ENCODE results near the gene MAMDC4. TPM values are rescaled to one million over a fixed set of nuclear protein-coding genes. Genes with fewer than 3 reads are reported as not detected.

Gene MAMDC4
- total and polyA plus RNA-seq, 2 of the 13 experiments (the other 11 are each of a cell fraction or from before 2014, with no cell fraction given) = 6.0 to 6.8 TPM

DNA sequence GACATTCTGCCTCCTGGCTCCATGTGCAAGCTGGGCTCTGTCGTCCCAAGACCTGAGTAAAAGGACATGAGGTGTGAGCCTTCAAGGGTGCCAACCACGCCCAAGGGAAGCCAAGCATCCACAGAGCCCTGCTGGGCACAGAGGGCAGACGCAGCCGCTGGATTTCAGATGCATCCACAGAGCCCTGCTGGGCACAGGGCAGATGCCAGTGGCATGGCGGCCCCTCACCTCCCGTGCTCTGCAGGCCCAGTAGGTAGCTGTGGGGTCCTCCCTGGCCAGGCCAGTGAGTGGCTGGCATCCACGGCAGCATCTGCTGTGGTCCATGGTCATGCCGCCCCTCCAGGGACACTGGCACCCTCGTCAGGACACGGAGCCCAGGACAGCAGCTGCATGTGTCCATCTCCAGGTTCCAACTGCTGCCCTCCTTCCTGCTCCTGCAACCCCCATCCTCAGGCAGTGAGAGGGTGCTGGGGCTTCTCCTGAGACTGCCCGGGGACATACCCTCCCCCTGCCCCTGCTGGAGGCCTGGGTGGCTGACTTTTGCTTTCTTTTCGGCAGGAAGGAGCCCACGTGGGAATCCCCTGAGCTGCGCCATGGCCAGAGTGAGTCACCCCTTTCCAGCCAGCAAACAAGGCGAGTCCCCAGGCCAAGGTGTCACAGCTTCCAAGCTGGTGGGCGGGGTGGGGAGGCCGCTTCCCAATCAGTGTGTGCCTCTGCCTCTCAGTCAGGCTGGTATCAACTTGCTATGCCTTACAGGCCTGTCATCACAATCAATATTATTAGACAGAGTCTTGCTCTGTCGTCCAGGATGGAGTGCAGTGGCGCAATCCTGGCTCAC lies 30.2 kb downstream of the MAMDC4 start (continued):
- TF ChIP-seq, protein P1, sequence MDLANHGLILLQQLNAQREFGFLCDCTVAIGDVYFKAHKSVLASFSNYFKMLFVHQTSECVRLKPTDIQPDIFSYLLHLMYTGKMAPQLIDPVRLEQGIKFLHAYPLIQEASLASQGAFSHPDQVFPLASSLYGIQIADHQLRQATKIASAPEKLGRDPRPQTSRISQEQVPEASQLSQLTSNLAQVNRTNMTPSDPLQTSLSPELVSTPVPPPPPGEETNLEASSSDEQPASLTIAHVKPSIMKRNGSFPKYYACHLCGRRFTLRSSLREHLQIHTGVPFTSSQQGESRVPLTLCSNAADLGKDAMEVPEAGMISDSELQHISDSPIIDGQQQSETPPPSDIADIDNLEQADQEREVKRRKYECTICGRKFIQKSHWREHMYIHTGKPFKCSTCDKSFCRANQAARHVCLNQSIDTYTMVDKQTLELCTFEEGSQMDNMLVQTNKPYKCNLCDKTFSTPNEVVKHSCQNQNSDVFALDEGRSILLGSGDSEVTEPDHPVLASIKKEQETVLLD (CRISPR knock-in tag; IDR thresholded peaks at IDR 0.05; ENCODE audit: low read depth) = no peak
- TF ChIP-seq ZNF564 (CRISPR knock-in tag; IDR thresholded peaks at IDR 0.05) (peak; percentile 6; the same call in 1 of the 2 replicates), ZNF550 (CRISPR knock-in tag; IDR thresholded peaks at IDR 0.05; ENCODE audit: borderline replicate concordance) (no peak), RARG (CRISPR knock-in tag; IDR thresholded peaks at IDR 0.05; ENCODE audit: low read depth) (no peak), EP300 (IDR thresholded peaks at IDR 0.05; ENCODE audit: low read depth in 2 of 2, low read length in 2 of 2) (no peak), EP300 (CRISPR knock-in tag; IDR thresholded peaks at IDR 0.05; ENCODE audit: borderline replicate concordance) (peak; percentile 49; the same call in 1 of the 2 replicates), NR2F2 (IDR thresholded peaks at IDR 0.05; ENCODE audit: borderline replicate concordance, low read depth) (no peak), U2AF1 (optimal IDR thresholded peaks at IDR 0.05; ENCODE audit: low read depth, low read length) (no peak), MEIS1 (CRISPR knock-in tag; IDR thresholded peaks at IDR 0.05; ENCODE audit: borderline replicate concordance) (peak; percentile 94; the same call in 1 of the 2 replicates), SIX1 (CRISPR knock-in tag; IDR thresholded peaks at IDR 0.05; ENCODE audit: borderline replicate concordance) (peak; percentile 59; the same call in 1 of the 2 replicates), ZNF530 (CRISPR knock-in tag; IDR thresholded peaks at IDR 0.05; ENCODE audit: low read depth) (no peak), KDM2A (CRISPR knock-in tag; IDR thresholded peaks at IDR 0.05; ENCODE audit: borderline replicate concordance, low read depth) (peak; percentile 72; the same call in 1 of the 2 replicates), ZNF33B (CRISPR knock-in tag; IDR thresholded peaks at IDR 0.05) (no peak), BRCA1 (CRISPR knock-in tag; IDR thresholded peaks at IDR 0.05) (no peak), HMG20A (CRISPR knock-in tag; IDR thresholded peaks at IDR 0.05; ENCODE audit: borderline replicate concordance) (peak; percentile 58; the same call in 1 of the 2 replicates), ZNF670 (CRISPR knock-in tag; IDR thresholded peaks at IDR 0.05; ENCODE audit: borderline replicate concordance) (peak; percentile 96), ZIK1 (CRISPR knock-in tag; IDR thresholded peaks at IDR 0.05; ENCODE audit: borderline replicate concordance, low read depth) (no peak), ZNF326 (CRISPR knock-in tag; IDR thresholded peaks at IDR 0.05; ENCODE audit: borderline replicate concordance) (no peak), ONECUT2 (CRISPR knock-in tag; IDR thresholded peaks at IDR 0.05) (peak; percentile 95), ZNF44 (CRISPR knock-in tag; IDR thresholded peaks at IDR 0.05) (no peak), ARNTL (CRISPR knock-in tag; IDR thresholded peaks at IDR 0.05) (peak; percentile 74), ZNF563 (CRISPR knock-in tag; IDR thresholded peaks at IDR 0.05) (peak; percentile 4), ZNF3 (CRISPR knock-in tag; IDR thresholded peaks at IDR 0.05) (no peak), ZNF431 (CRISPR knock-in tag; IDR thresholded peaks at IDR 0.05; ENCODE audit: borderline replicate concordance, low read depth) (peak; percentile 6; the same call in 1 of the 2 replicates)
- TF ChIP-seq, protein P2, sequence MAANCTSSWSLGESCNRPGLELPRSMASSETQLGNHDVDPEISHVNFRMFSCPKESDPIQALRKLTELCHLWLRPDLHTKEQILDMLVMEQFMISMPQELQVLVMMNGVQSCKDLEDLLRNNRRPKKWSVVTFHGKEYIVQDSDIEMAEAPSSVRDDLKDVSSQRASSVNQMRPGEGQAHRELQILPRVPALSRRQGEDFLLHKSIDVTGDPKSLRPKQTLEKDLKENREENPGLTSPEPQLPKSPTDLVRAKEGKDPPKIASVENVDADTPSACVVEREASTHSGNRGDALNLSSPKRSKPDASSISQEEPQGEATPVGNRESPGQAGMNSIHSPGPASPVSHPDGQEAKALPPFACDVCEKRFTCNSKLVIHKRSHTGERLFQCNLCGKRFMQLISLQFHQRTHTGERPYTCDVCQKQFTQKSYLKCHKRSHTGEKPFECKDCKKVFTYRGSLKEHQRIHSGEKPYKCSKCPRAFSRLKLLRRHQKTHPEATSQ (CRISPR knock-in tag; IDR thresholded peaks at IDR 0.05; ENCODE audit: borderline replicate concordance) = no peak
- TF ChIP-seq, protein P3, sequence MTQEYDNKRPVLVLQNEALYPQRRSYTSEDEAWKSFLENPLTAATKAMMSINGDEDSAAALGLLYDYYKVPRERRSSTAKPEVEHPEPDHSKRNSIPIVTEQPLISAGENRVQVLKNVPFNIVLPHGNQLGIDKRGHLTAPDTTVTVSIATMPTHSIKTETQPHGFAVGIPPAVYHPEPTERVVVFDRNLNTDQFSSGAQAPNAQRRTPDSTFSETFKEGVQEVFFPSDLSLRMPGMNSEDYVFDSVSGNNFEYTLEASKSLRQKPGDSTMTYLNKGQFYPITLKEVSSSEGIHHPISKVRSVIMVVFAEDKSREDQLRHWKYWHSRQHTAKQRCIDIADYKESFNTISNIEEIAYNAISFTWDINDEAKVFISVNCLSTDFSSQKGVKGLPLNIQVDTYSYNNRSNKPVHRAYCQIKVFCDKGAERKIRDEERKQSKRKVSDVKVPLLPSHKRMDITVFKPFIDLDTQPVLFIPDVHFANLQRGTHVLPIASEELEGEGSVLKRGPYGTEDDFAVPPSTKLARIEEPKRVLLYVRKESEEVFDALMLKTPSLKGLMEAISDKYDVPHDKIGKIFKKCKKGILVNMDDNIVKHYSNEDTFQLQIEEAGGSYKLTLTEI (CRISPR knock-in tag; conservative IDR thresholded peaks at IDR 0.05) = no peak
